Suprapubic skin (tissue), 4 donors: ENCODE data around the gene PARD3B. TPM values are rescaled to one million over a fixed set of nuclear protein-coding genes. Genes with fewer than 3 reads are reported as not detected.

ENCODE experiments used
- DNase-seq, 2 donors: peaks; one replicate each; pipeline ENCODE4 v3.0.0-alpha.2; 2019; ENCODE audit warnings: low spot score in 2 of 2
- H3K27ac ChIP-seq: fragments of 200-600 bp; sonication (generic); one replicate; pipeline ENCODE4 v1.5.1; 2019
- H3K27me3 ChIP-seq: fragments of 200-600 bp; sonication (generic); one replicate; pipeline ENCODE4 v1.5.1; 2019
- H3K36me3 ChIP-seq: fragments of 200-600 bp; sonication (generic); one replicate; pipeline ENCODE4 v1.5.1; 2019
- H3K4me1 ChIP-seq: fragments of 200-600 bp; sonication (generic); one replicate; pipeline ENCODE4 v1.5.1; 2019
- H3K4me3 ChIP-seq: fragments of 200-600 bp; sonication (generic); one replicate; pipeline ENCODE4 v1.5.1; 2019; ENCODE audit warnings: mild to moderate bottlenecking
- H3K9me3 ChIP-seq: fragments of 200-600 bp; sonication (generic); one replicate; pipeline ENCODE4 v1.5.1; 2019
- CTCF ChIP-seq, 2 donors: fragments of 200-600 bp in 1 of 2; fragments of 450-650 bp in 1 of 2; sonication (generic) in 1 of 2; IDR thresholded peaks; one replicate each; pipeline ENCODE4 v1.5.1; 2016 to 2019; ENCODE audit warnings: antibody characterized with exemption in 2 of 2, mild to moderate bottlenecking in 1 of 2, moderate library complexity in 1 of 2
- EP300 ChIP-seq: sonication (generic); formaldehyde crosslinking; IDR thresholded peaks from one replicate; pipeline ENCODE4 v1.6.1; 2017; ENCODE audit warnings: antibody characterized with exemption
- POLR2A ChIP-seq, 2 donors: fragments of 450-650 bp; IDR thresholded peaks; one replicate each; pipeline ENCODE4 v1.6.1; 2017; ENCODE audit warnings: antibody characterized with exemption in 2 of 2, mild to moderate bottlenecking in 2 of 2, moderate library complexity in 2 of 2
- POLR2AphosphoS5 ChIP-seq, 3 donors: sonication (generic); formaldehyde crosslinking; IDR thresholded peaks; one replicate each; pipeline ENCODE4 v1.6.1; 2017; ENCODE audit warnings: antibody characterized with exemption in 3 of 3
- WGBS: methylation state at CpG from one replicate; pipeline ENCODE4 v1.1.5; 2018; 5-methylcytosine and 5-hydroxymethylcytosine counted together
- total RNA-seq, 4 donors: library from RNA; depleted of rRNA; stranded (reverse); fragments of >200 nt; gene quantifications; one replicate each; pipeline ENCODE4 v1.1.0, GENCODE V29; 2016

PARD3B gene
- total RNA-seq, result 10 to 100 TPM; 12.5 to 18.9 (median 15.5) TPM

- Histone ChIP-seq H3K27ac (peak within 1 kb of the TSS; percentile 89), H3K27me3 (no peaks in the 10 kb centered on the region), H3K9me3 (no peaks in the 10 kb centered on the region), H3K4me3 (peak within 1 kb of the TSS; percentile 65), H3K4me1 (peaks cover 33% of the 10 kb centered on the region), H3K36me3 (no peaks in the 10 kb centered on the region)
- TF ChIP-seq POLR2A (IDR thresholded peaks at IDR 0.05) (peak in 1 of 2 donors; percentile 13), CTCF (IDR thresholded peaks at IDR 0.05) (no peak), POLR2AphosphoS5 (IDR thresholded peaks at IDR 0.05) (no peak), EP300 (no peak)
- 1% methylated on average over 10 of the region's 82 CpGs for WGBS
- peak; percentile 75 to 82 for DNase-seq
Measured at GRCh38 chr2:204544961-204545860, at the start of gene PARD3B. Gene PARD3B (plus strand): TSS chr2:204545475. CDS start chr2:204546000, 525 bp downstream.

GRCh38 chr2:204496779-204497178 lies 48.5 kb upstream of the PARD3B start:
- H3K4me1 ChIP-seq, result peaks cover 4% of the 10 kb centered on the region
- no peaks in the 10 kb centered on the region for H3K9me3 ChIP-seq
- no peak overlapping the region for H3K4me3 ChIP-seq
- H3K36me3 ChIP-seq, result no peaks in the 10 kb centered on the region
- 91% methylated on average over 4 of the region's 4 CpGs for WGBS
- no peak for DNase-seq
- H3K27ac ChIP-seq, result no peak overlapping the region
- H3K27me3 ChIP-seq, result no peaks in the 10 kb centered on the region
- TF ChIP-seq POLR2AphosphoS5 (IDR thresholded peaks at IDR 0.05) (no peak), CTCF (IDR thresholded peaks at IDR 0.05) (no peak), EP300 (no peak), POLR2A (IDR thresholded peaks at IDR 0.05) (no peak)

- no peak for TF ChIP-seq EP300
- no peak for TF ChIP-seq POLR2AphosphoS5 (IDR thresholded peaks at IDR 0.05)
- TF ChIP-seq POLR2A (IDR thresholded peaks at IDR 0.05), result no peak
- TF ChIP-seq CTCF (IDR thresholded peaks at IDR 0.05), result no peak
- H3K27ac ChIP-seq, result no peak overlapping the region
- no peaks in the 10 kb centered on the region for H3K27me3 ChIP-seq
- H3K36me3 ChIP-seq, result no peaks in the 10 kb centered on the region
- DNase-seq, result no peak
- no peak overlapping the region for H3K4me3 ChIP-seq
- 90% methylated on average over 1 of the region's 1 CpG for WGBS
- peaks cover 4% of the 10 kb centered on the region for H3K4me1 ChIP-seq
- no peaks in the 10 kb centered on the region for H3K9me3 ChIP-seq
Measured at GRCh38 chr2:204497855-204498254, 47.4 kb upstream of the PARD3B start.

- Histone ChIP-seq H3K4me3 (no peak overlapping the region), H3K4me1 (peaks cover 4% of the 10 kb centered on the region), H3K36me3 (no peaks in the 10 kb centered on the region), H3K27ac (no peak overlapping the region), H3K9me3 (no peaks in the 10 kb centered on the region), H3K27me3 (no peaks in the 10 kb centered on the region)
- 90% methylated on average over 3 of the region's 3 CpGs for WGBS
- TF ChIP-seq POLR2AphosphoS5 (IDR thresholded peaks at IDR 0.05) (no peak), POLR2A (IDR thresholded peaks at IDR 0.05) (no peak), CTCF (IDR thresholded peaks at IDR 0.05) (no peak), EP300 (no peak)
- DNase-seq, result no peak
Measured at GRCh38 chr2:204498291-204498690, 47.0 kb upstream of the PARD3B start.

GRCh38 chr2:204503869-204504268 lies 41.4 kb upstream of the PARD3B start:
- TF ChIP-seq CTCF (IDR thresholded peaks at IDR 0.05) (no peak), POLR2A (IDR thresholded peaks at IDR 0.05) (no peak), POLR2AphosphoS5 (IDR thresholded peaks at IDR 0.05) (no peak), EP300 (no peak)
- no peak overlapping the region for H3K4me3 ChIP-seq
- no peaks in the 10 kb centered on the region for H3K36me3 ChIP-seq
- H3K27me3 ChIP-seq, result no peaks in the 10 kb centered on the region
- H3K27ac ChIP-seq, result no peak overlapping the region
- H3K4me1 ChIP-seq, result no peaks in the 10 kb centered on the region
- no peaks in the 10 kb centered on the region for H3K9me3 ChIP-seq
- WGBS, result 77% methylated on average over 2 of the region's 2 CpGs
- DNase-seq, result no peak
